Limb (tissue), 2 donors: ENCODE measurements around the gene STH.
"Not testable (repeated sequence)": the region's sequence is repeated elsewhere in the genome, so short reads cannot be mapped to it uniquely, and the experiment has no call there.

Experiments
- DNase-seq, 2 donors: peaks; one replicate each; pipeline ENCODE4 v3.0.0-alpha.2; 2016; ENCODE audit errors: extremely low spot score in 2 of 2

Gene STH

GRCh38 chr17:46003907-46004748 lies 5.1 kb downstream of the STH start:
- peak; percentile 9 to 57 for DNase-seq

- DNase-seq: not testable (repeated sequence)
Measured at GRCh38 chr17:46006082-46006481, 7.0 kb downstream of the STH start.

- DNase-seq: no peak
Measured at GRCh38 chr17:46007461-46007965, 8.5 kb downstream of the STH start.

- DNase-seq: no peak
Measured at GRCh38 chr17:46008591-46008990, 9.5 kb downstream of the STH start.

GRCh38 chr17:46009681-46010596 lies 10.9 kb downstream of the STH start:
- DNase-seq: no peak

- DNase-seq: no peak
Measured at GRCh38 chr17:46010597-46011186, 11.6 kb downstream of the STH start.

- no peak for DNase-seq
Measured at GRCh38 chr17:46011711-46012505, 12.9 kb downstream of the STH start.

GRCh38 chr17:46012506-46013079 lies 13.5 kb downstream of the STH start:
- DNase-seq: no peak

GRCh38 chr17:46013127-46013501 lies 14.1 kb downstream of the STH start:
- no peak for DNase-seq

- DNase-seq: no peak
Measured at GRCh38 chr17:46013502-46014165, 14.6 kb downstream of the STH start.

GRCh38 chr17:46019408-46019925 lies 20.4 kb downstream of the STH start:
- DNase-seq: not testable (repeated sequence)

- DNase-seq: no peak
Measured at GRCh38 chr17:46020023-46020761, 21.1 kb downstream of the STH start.

GRCh38 chr17:46020998-46021397 lies 21.9 kb downstream of the STH start:
- DNase-seq: no peak

- not testable (repeated sequence) for DNase-seq
Measured at GRCh38 chr17:46023366-46023765, 24.3 kb downstream of the STH start.

GRCh38 chr17:46023783-46024388 lies 24.8 kb downstream of the STH start:
- DNase-seq: no peak

GRCh38 chr17:46024590-46024989 lies 25.5 kb downstream of the STH start:
- no peak for DNase-seq

GRCh38 chr17:46025060-46025459 lies 26.0 kb downstream of the STH start:
- DNase-seq: no peak

- no peak for DNase-seq
Measured at GRCh38 chr17:46025510-46026165, 26.6 kb downstream of the STH start.
